HepG2 (cell line): ENCODE data around the gene TMEM158. TPM values are rescaled to one million over a fixed set of nuclear protein-coding genes. Genes with fewer than 3 reads are reported as not detected.

Experiments
- BORCS8-MEF2B ChIP-seq: sonication (generic); formaldehyde crosslinking; IDR thresholded peaks from 2 replicates; pipeline ENCODE4 v1.8.0; 2022; ENCODE audit warnings: mild to moderate bottlenecking, missing genetic modification reagents
- BRD4 ChIP-seq: sonication (generic); formaldehyde crosslinking; IDR thresholded peaks from 2 replicates; pipeline ENCODE4 v1.4.0; 2020; ENCODE audit warnings: missing genetic modification reagents
- CTCF ChIP-seq: sonication (generic); formaldehyde crosslinking; IDR thresholded peaks from 2 replicates; pipeline ENCODE4 v1.5.0; 2020; ENCODE audit warnings: mild to moderate bottlenecking, missing genetic modification reagents, moderate library complexity
- HOXA9 ChIP-seq: sonication (generic); formaldehyde crosslinking; IDR thresholded peaks from 2 replicates; pipeline ENCODE4 v1.8.1; 2022; ENCODE audit warnings: missing genetic modification reagents, mild to moderate bottlenecking, moderate library complexity, borderline replicate concordance
- IKZF1 ChIP-seq: fragments of 450-650 bp; IDR thresholded peaks from 2 replicates; pipeline ENCODE4 v1.7.1; 2016
- JUND ChIP-seq: sonication (generic); formaldehyde crosslinking; IDR thresholded peaks from 2 replicates; pipeline ENCODE4 v1.8.0; 2022; ENCODE audit warnings: mild to moderate bottlenecking, missing genetic modification reagents
- KDM5A ChIP-seq: fragments of 200-600 bp; sonication (generic); IDR thresholded peaks from 2 replicates; pipeline ENCODE4 v1.7.0; 2018; ENCODE audit warnings: antibody characterized with exemption, mild to moderate bottlenecking, low read length, borderline replicate concordance
- MEIS2 ChIP-seq: sonication (generic); formaldehyde crosslinking; IDR thresholded peaks from 2 replicates; pipeline ENCODE4 v1.9.0; 2021; ENCODE audit warnings: mild to moderate bottlenecking, missing genetic modification reagents
- MXD4 ChIP-seq: IDR thresholded peaks from 2 replicates; pipeline ENCODE4 v1.6.1; 2016; ENCODE audit warnings: mild to moderate bottlenecking, missing biosample characterization, missing genetic modification reagents
- MXI1 ChIP-seq: IDR thresholded peaks from 3 replicates; pipeline ENCODE4 v1.6.1; 2012; ENCODE audit warnings: low read depth, low read length, inconsistent platforms, borderline replicate concordance
- PHF20 ChIP-seq: sonication (generic); formaldehyde crosslinking; IDR thresholded peaks from 2 replicates; pipeline ENCODE4 v1.5.0; 2020; ENCODE audit warnings: mild to moderate bottlenecking, missing genetic modification reagents
- UBTF ChIP-seq: sonication (generic); formaldehyde crosslinking; IDR thresholded peaks from 2 replicates; pipeline ENCODE4 v1.4.0; 2020; ENCODE audit warnings: mild to moderate bottlenecking, missing genetic modification reagents
- YEATS2 ChIP-seq: sonication (generic); formaldehyde crosslinking; IDR thresholded peaks from 2 replicates; pipeline ENCODE4 v1.4.0; 2020; ENCODE audit warnings: missing genetic modification reagents, borderline replicate concordance
- ZBTB43 ChIP-seq: sonication (generic); formaldehyde crosslinking; conservative IDR thresholded peaks from 2 replicates; pipeline ENCODE4 v1.4.0; 2020; ENCODE audit warnings: missing genetic modification reagents
- ZMYM4 ChIP-seq: sonication (generic); formaldehyde crosslinking; IDR thresholded peaks from 2 replicates; pipeline ENCODE4 v1.8.1; 2023; ENCODE audit warnings: mild to moderate bottlenecking, missing genetic modification reagents
- ZNF382 ChIP-seq: sonication (generic); formaldehyde crosslinking; IDR thresholded peaks from 2 replicates; pipeline ENCODE4 v1.5.0; 2020; ENCODE audit warnings: missing genetic modification reagents, mild to moderate bottlenecking, borderline replicate concordance
- ZNF441 ChIP-seq: sonication (generic); formaldehyde crosslinking; IDR thresholded peaks from 2 replicates; pipeline ENCODE4 v1.7.0; 2021; ENCODE audit warnings: missing genetic modification reagents, borderline replicate concordance
- ZNF549 ChIP-seq: sonication (generic); formaldehyde crosslinking; IDR thresholded peaks from 2 replicates; pipeline ENCODE4 v1.5.0; 2020; ENCODE audit warnings: missing genetic modification reagents
- ZZZ3 ChIP-seq: sonication (generic); formaldehyde crosslinking; IDR thresholded peaks from 2 replicates; pipeline ENCODE4 v1.4.0; 2020; ENCODE audit warnings: missing genetic modification reagents, mild to moderate bottlenecking, borderline replicate concordance
- polyA plus RNA-seq, 8 experiments: library from polyadenylated mRNA; depleted of rRNA in 3 of 8; stranded (reverse) in 7 of 8; unstranded in 1 of 8; fragments of >200 nt; fragmentation: Illumina TruSeq in 4 of 8; extraction: Trizol in 4 of 8; gene quantifications; 2 replicates each; pipeline versions ENCODE4 v1.2.1 to v1.2.3, GENCODE V29; 2011 to 2016; ENCODE audit warnings: low read depth in 4 of 8, missing spikeins in 1 of 8, mixed read lengths in 1 of 8; ENCODE audit not compliant: insufficient read depth in 1 of 8
- total RNA-seq, 5 experiments: library from RNA; depleted of rRNA; stranded (reverse); fragments of >200 nt; fragmentation: Illumina TruSeq; extraction: Trizol; gene quantifications; 2 replicates each; pipeline ENCODE4 v1.2.3, GENCODE V29; 2016; ENCODE audit warnings: low read depth in 1 of 5
- TF ChIP-seq, protein P1 (sequence below): sonication (generic); formaldehyde crosslinking; conservative IDR thresholded peaks from 2 replicates; pipeline ENCODE4 v1.8.1; 2023; ENCODE audit warnings: missing genetic modification reagents
- TF ChIP-seq, protein P2 (sequence below): sonication (generic); formaldehyde crosslinking; IDR thresholded peaks from 2 replicates; pipeline ENCODE4 v1.4.0; 2020; ENCODE audit warnings: missing genetic modification reagents, borderline replicate concordance

The TMEM158 gene
- total and polyA plus RNA-seq, 2 of the 13 experiments (the other 11 are each of a cell fraction or from before 2014, with no cell fraction given): 0.13 TPM; not detected in 1

- no peak for TF ChIP-seq MXI1
- no peak for TF ChIP-seq ZNF382 (CRISPR knock-in tag)
- TF ChIP-seq MXD4 (CRISPR knock-in tag): no peak
- TF ChIP-seq ZMYM4 (CRISPR knock-in tag): no peak
- peak; percentile 96 for TF ChIP-seq CTCF
- peak; percentile 67; the same call in 1 of the 2 replicates for TF ChIP-seq BORCS8-MEF2B
- TF ChIP-seq ZNF441 (CRISPR knock-in tag): no peak
- no peak for TF ChIP-seq MEIS2 (CRISPR knock-in tag)
- no peak for TF ChIP-seq HOXA9
- TF ChIP-seq ZZZ3 (CRISPR knock-in tag): no peak
- no peak for TF ChIP-seq ZNF549 (CRISPR knock-in tag)
- TF ChIP-seq, protein P1, sequence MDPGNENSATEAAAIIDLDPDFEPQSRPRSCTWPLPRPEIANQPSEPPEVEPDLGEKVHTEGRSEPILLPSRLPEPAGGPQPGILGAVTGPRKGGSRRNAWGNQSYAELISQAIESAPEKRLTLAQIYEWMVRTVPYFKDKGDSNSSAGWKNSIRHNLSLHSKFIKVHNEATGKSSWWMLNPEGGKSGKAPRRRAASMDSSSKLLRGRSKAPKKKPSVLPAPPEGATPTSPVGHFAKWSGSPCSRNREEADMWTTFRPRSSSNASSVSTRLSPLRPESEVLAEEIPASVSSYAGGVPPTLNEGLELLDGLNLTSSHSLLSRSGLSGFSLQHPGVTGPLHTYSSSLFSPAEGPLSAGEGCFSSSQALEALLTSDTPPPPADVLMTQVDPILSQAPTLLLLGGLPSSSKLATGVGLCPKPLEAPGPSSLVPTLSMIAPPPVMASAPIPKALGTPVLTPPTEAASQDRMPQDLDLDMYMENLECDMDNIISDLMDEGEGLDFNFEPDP (CRISPR knock-in tag): no peak
- TF ChIP-seq KDM5A: no peak
- TF ChIP-seq, protein P2, sequence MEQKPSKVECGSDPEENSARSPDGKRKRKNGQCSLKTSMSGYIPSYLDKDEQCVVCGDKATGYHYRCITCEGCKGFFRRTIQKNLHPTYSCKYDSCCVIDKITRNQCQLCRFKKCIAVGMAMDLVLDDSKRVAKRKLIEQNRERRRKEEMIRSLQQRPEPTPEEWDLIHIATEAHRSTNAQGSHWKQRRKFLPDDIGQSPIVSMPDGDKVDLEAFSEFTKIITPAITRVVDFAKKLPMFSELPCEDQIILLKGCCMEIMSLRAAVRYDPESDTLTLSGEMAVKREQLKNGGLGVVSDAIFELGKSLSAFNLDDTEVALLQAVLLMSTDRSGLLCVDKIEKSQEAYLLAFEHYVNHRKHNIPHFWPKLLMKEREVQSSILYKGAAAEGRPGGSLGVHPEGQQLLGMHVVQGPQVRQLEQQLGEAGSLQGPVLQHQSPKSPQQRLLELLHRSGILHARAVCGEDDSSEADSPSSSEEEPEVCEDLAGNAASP: no peak
- no peak for TF ChIP-seq JUND
- TF ChIP-seq YEATS2: no peak
- no peak for TF ChIP-seq IKZF1
- no peak for TF ChIP-seq UBTF (CRISPR knock-in tag)
- TF ChIP-seq ZBTB43: no peak
- no peak for TF ChIP-seq BRD4 (CRISPR knock-in tag)
- no peak for TF ChIP-seq PHF20 (CRISPR knock-in tag)
These were observed 15.6 kb downstream of the TMEM158 start (continued) for GRCh38 chr3:45210308-45211041.
